ENCODE measurements around the gene OR1Q1. TPM values are rescaled to one million over a fixed set of nuclear protein-coding genes. Genes with fewer than 3 reads are reported as not detected.
"Not testable (repeated sequence)": the region's sequence is repeated elsewhere in the genome, so short reads cannot be mapped to it uniquely, and the experiment has no call there.

OR1Q1 gene
- polyA plus RNA-seq (2013, experiment 1 of 2; ENCODE audit: insufficient read length), result not detected
- polyA plus RNA-seq (2013, experiment 2 of 2; ENCODE audit: insufficient read length), result not detected

- DNase-seq, result no peak
Observed at GRCh38 chr9:122614362-122614761, at the start of gene OR1Q1. OR1Q1 (plus strand) TSS chr9:122614738; CDS start chr9:122614738, 0 bp downstream.

- no peak for DNase-seq
Observed at GRCh38 chr9:122567901-122568300, 46.6 kb upstream of the OR1Q1 start.

GRCh38 chr9:122572456-122572855 lies 42.1 kb upstream of the OR1Q1 start:
- no peak for DNase-seq

GRCh38 chr9:122579874-122580273 lies 34.7 kb upstream of the OR1Q1 start:
- DNase-seq, result no peak

- peak; percentile 28 for DNase-seq
Observed at GRCh38 chr9:122580360-122580759, 34.2 kb upstream of the OR1Q1 start.

GRCh38 chr9:122583284-122583683 lies 31.3 kb upstream of the OR1Q1 start, which contains the start of gene OR1L8:
OR1L8 (minus strand) TSS chr9:122583384; CDS start chr9:122568477, 14,907 bp downstream.
- not testable (repeated sequence) for DNase-seq

GRCh38 chr9:122605691-122606090 lies 8.8 kb upstream of the OR1Q1 start:
- DNase-seq, result no peak

GRCh38 chr9:122606587-122606986 lies 8.0 kb upstream of the OR1Q1 start:
- no peak for DNase-seq

GRCh38 chr9:122609804-122610203 lies 4.7 kb upstream of the OR1Q1 start:
- no peak for DNase-seq

GRCh38 chr9:122619996-122620395 lies 5.5 kb downstream of the OR1Q1 start:
- DNase-seq, result no peak

GRCh38 chr9:122642226-122642625 lies 27.7 kb downstream of the OR1Q1 start:
- DNase-seq, result peak; percentile 2

GRCh38 chr9:122656378-122656777 lies 41.8 kb downstream of the OR1Q1 start:
- DNase-seq, result no peak

GRCh38 chr9:122657527-122657926 lies 43.0 kb downstream of the OR1Q1 start, which contains the start of gene OR1B1:
OR1B1 (minus strand) TSS chr9:122657627.
- DNase-seq, result no peak

GRCh38 chr9:122661416-122661815 lies 46.9 kb downstream of the OR1Q1 start, which contains the start of gene OR1L1:
OR1L1 (plus strand) TSS chr9:122661716; CDS start chr9:122661716, 0 bp downstream.
- DNase-seq, result no peak

Data from fibroblast of skin of back (primary cell).